Fibroblast of mammary gland (primary cell): Measurements from ENCODE around the gene CGA.

ENCODE experiments used
- DNase-seq: peaks from one replicate; pipeline ENCODE4 v3.0.0-alpha.2; 2010; ENCODE audit warnings: low read depth
- H3K4me3 ChIP-seq: 2 replicates; pipeline ENCODE4 v1.5.1; 2011; ENCODE audit warnings: low read depth, mild to moderate bottlenecking, low read length, moderate library complexity; ENCODE audit not compliant: control insufficient read depth
- TF ChIP-seq, protein P1 (sequence below): conservative IDR thresholded peaks from 2 replicates; pipeline ENCODE4 v1.5.1; 2011; ENCODE audit warnings: low read depth, low read length, inconsistent platforms; ENCODE audit not compliant: control insufficient read depth, insufficient read depth

The CGA gene

GRCh38 chr6:87093651-87094050, 1.3 kb downstream of the CGA start:
- no peak overlapping the region for H3K4me3 ChIP-seq
- TF ChIP-seq, protein P1, sequence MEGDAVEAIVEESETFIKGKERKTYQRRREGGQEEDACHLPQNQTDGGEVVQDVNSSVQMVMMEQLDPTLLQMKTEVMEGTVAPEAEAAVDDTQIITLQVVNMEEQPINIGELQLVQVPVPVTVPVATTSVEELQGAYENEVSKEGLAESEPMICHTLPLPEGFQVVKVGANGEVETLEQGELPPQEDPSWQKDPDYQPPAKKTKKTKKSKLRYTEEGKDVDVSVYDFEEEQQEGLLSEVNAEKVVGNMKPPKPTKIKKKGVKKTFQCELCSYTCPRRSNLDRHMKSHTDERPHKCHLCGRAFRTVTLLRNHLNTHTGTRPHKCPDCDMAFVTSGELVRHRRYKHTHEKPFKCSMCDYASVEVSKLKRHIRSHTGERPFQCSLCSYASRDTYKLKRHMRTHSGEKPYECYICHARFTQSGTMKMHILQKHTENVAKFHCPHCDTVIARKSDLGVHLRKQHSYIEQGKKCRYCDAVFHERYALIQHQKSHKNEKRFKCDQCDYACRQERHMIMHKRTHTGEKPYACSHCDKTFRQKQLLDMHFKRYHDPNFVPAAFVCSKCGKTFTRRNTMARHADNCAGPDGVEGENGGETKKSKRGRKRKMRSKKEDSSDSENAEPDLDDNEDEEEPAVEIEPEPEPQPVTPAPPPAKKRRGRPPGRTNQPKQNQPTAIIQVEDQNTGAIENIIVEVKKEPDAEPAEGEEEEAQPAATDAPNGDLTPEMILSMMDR = no peak
- peak; percentile 10 for DNase-seq

DNA sequence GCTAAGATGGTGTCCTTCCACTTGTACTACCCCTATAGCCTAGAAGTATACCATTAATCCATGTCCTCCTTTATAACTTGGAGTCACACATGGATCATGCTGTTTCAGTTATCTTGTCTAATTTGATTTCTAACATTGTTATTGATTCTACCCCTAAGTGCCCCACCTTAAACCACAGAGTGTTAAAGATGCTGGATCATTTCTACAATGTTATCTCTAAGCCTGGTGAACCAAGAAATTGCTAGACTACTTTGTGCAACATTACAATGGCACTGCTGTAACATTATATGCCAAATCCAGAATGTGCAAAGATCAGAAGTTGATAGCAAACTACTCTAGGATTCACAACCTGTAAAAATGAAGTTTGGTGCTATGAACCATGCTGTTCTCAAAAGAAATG, 1.7 kb downstream of the CGA start:
- no peak overlapping the region for H3K4me3 ChIP-seq
- DNase-seq = no peak
- TF ChIP-seq, protein P1 = no peak

- H3K4me3 ChIP-seq = no peak overlapping the region
- no peak for DNase-seq
- TF ChIP-seq, protein P1 = no peak
Observed at GRCh38 chr6:87092435-87092834, 2.5 kb downstream of the CGA start.

- DNase-seq = no peak
- no peak overlapping the region for H3K4me3 ChIP-seq
- TF ChIP-seq, protein P1 = no peak
Observed at GRCh38 chr6:87089135-87089534, 5.8 kb downstream of the CGA start.

DNA sequence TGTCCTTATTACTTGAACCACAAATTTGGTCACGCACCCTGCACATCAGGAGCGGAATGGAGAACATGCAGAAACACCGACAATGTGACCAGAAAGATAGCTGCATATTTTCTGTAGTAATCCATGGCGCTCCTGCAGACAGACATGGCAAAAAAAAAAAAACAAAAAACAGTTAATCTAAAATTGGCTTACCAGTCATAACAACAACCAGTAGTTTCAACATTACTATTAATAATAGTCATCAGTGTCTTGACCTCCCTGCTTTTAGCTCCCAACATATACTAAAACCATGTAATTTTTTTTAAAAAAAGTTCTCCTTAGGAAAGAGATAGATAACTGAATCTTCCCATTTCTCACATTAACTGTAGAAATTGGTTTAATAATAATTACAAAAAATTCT, 6.8 kb downstream of the CGA start:
- TF ChIP-seq, protein P1 = no peak
- no peak for DNase-seq
- no peak overlapping the region for H3K4me3 ChIP-seq

GRCh38 chr6:87082160-87082721, 12.7 kb downstream of the CGA start:
- DNase-seq = no peak
- TF ChIP-seq, protein P1 = no peak
- no peak overlapping the region for H3K4me3 ChIP-seq
